HCT116 (cell line): ENCODE measurements around the gene LTC4S. TPM values are rescaled to one million over a fixed set of nuclear protein-coding genes. Genes with fewer than 3 reads are reported as not detected.

Source experiments
- ATAC-seq: fragments of 200-7000 bp; cut with Tn5 transposase; 2 replicates; pipeline ENCODE4 v1.9.1; 2020; ENCODE audit warnings: mild to moderate bottlenecking, moderate library complexity
- BruUV-seq: library from RNA; stranded (reverse); fragments of 400-500 nt; replicated peaks from 2 replicates; lab custom pipeline; 2021; lab: Mats Ljungman, UMichigan
- CTCF ChIA-PET: fragments of 300-600 bp; sonication (Branson Sonifier 250); formaldehyde crosslinking; loops from one replicate; lab custom pipeline; 2021; ENCODE audit warnings: antibody characterized with exemption; lab: Charles Lee
- POLR2A ChIA-PET: fragments of 300-600, 350-600 bp; sonication (Branson Sonifier 250); formaldehyde crosslinking; loops from one replicate; lab custom pipeline; 2021; ENCODE audit warnings: antibody characterized with exemption; lab: Charles Lee
- RAD21 ChIA-PET, 2 experiments: fragments of 300-600 bp; sonication (Branson Sonifier 250); formaldehyde crosslinking; loops; one replicate each; lab custom pipeline; 2023; ENCODE audit warnings: low total read pairs in 2 of 2; ENCODE audit not compliant: uncharacterized antibody in 2 of 2, unreplicated experiment in 2 of 2, low non-redundant PET in 1 of 2; lab: Charles Lee
- DNase-seq: peaks from one replicate; pipeline ENCODE4 v3.0.0-alpha.2; 2010; ENCODE audit warnings: low read depth, low spot score
- H2AFZ ChIP-seq: fragments of 200-600 bp; shearing (Covaris generic), sonication (generic); 2 replicates; pipeline ENCODE4 v1.6.1; 2017; ENCODE audit warnings: low read depth, mixed run types, mixed read lengths, antibody characterized with exemption, low read length; ENCODE audit not compliant: poor library complexity, severe bottlenecking
- H3K27ac ChIP-seq: 2 replicates; pipeline ENCODE4 v1.5.1; 2012; ENCODE audit warnings: low read depth, low read length
- H3K27me3 ChIP-seq: fragments of 200-600 bp; sonication (generic); 2 replicates; pipeline ENCODE4 v1.6.1; 2016; ENCODE audit warnings: mixed run types, low read length, mixed read lengths; ENCODE audit not compliant: insufficient read depth
- H3K36me3 ChIP-seq, 2 experiments: fragments of 200-500 bp in 1 of 2; fragments of 200-600 bp in 1 of 2; sonication (Bioruptor generic) in 1 of 2; sonication (generic) in 1 of 2; 2 replicates each; pipeline versions ENCODE4 v1.5.1 to v1.6.1; 2014 to 2016; ENCODE audit warnings: low read length in 2 of 2, inconsistent platforms in 1 of 2, mixed read lengths in 1 of 2, mixed run types in 1 of 2; ENCODE audit not compliant: insufficient read depth in 2 of 2, control insufficient read depth in 1 of 2
- H3K4me1 ChIP-seq, 2 experiments: fragments of 200-600 bp in 1 of 2; sonication (generic) in 1 of 2; 2 replicates each; pipeline versions ENCODE4 v1.5.1 to v1.6.1; 2012 to 2017; ENCODE audit warnings: low read length in 2 of 2, inconsistent platforms in 1 of 2, mild to moderate bottlenecking in 1 of 2, mixed read lengths in 1 of 2, mixed run types in 1 of 2, moderate library complexity in 1 of 2; ENCODE audit not compliant: insufficient read depth in 2 of 2, control insufficient read depth in 1 of 2
- H3K4me2 ChIP-seq: fragments of 200-600 bp; sonication (generic); 2 replicates; pipeline ENCODE4 v1.6.1; 2017; ENCODE audit warnings: mixed run types, low read length, mixed read lengths
- H3K4me3 ChIP-seq, 2 experiments: fragments of 200-600 bp in 1 of 2; sonication (generic) in 1 of 2; replicated peaks in 1 of 2; 2 replicates each; pipeline ENCODE4 v1.5.1; 2011 to 2016; ENCODE audit warnings: low read length in 2 of 2, control low read depth in 1 of 2, low read depth in 1 of 2, mild to moderate bottlenecking in 1 of 2, mixed read lengths in 1 of 2, mixed run types in 1 of 2
- H3K79me2 ChIP-seq: fragments of 200-600 bp; sonication (generic); 2 replicates; pipeline ENCODE4 v1.6.1; 2017; ENCODE audit warnings: mild to moderate bottlenecking, mixed run types, low read length, moderate library complexity, mixed read lengths; ENCODE audit not compliant: insufficient read depth
- H3K9ac ChIP-seq: fragments of 200-600 bp; sonication (generic); 2 replicates; pipeline ENCODE4 v1.6.1; 2016; ENCODE audit warnings: low read length, mixed read lengths
- H3K9me2 ChIP-seq: fragments of 200-600 bp; sonication (generic), shearing (Covaris generic); 2 replicates; pipeline ENCODE4 v1.6.1; 2017; ENCODE audit warnings: mixed run types, mild to moderate bottlenecking, moderate library complexity; ENCODE audit not compliant: insufficient read depth
- H3K9me3 ChIP-seq, 2 experiments: fragments of 200-500 bp in 1 of 2; fragments of 200-600 bp in 1 of 2; sonication (Bioruptor generic) in 1 of 2; sonication (generic) in 1 of 2; 2 replicates each; pipeline ENCODE4 v1.6.1; 2014 to 2017; ENCODE audit warnings: low read length in 2 of 2, mixed read lengths in 2 of 2, inconsistent platforms in 1 of 2, low read depth in 1 of 2, mild to moderate bottlenecking in 1 of 2, mixed run types in 1 of 2, moderate library complexity in 1 of 2; ENCODE audit not compliant: control insufficient read depth in 1 of 2, insufficient read depth in 1 of 2
- H4K20me1 ChIP-seq: fragments of 200-600 bp; sonication (generic), shearing (Covaris generic); 2 replicates; pipeline ENCODE4 v1.6.1; 2017; ENCODE audit warnings: mixed run types, mild to moderate bottlenecking, moderate library complexity; ENCODE audit not compliant: insufficient read depth
- ATF3 ChIP-seq: IDR thresholded peaks from 2 replicates; pipeline ENCODE4 v1.6.1; 2012
- CBX3 ChIP-seq: IDR thresholded peaks from 2 replicates; pipeline ENCODE4 v1.6.1; 2012; ENCODE audit warnings: low read depth
- CEBPB ChIP-seq: IDR thresholded peaks from 2 replicates; pipeline ENCODE4 v1.6.1; 2012; ENCODE audit warnings: low read depth
- EGR1 ChIP-seq: IDR thresholded peaks from 2 replicates; pipeline ENCODE4 v1.6.1; 2012; ENCODE audit warnings: low read depth
- EZH2 ChIP-seq: fragments of 200-600 bp; sonication (generic); IDR thresholded peaks from 2 replicates; pipeline ENCODE4 v1.6.1; 2017; ENCODE audit warnings: antibody characterized with exemption, mixed run types
- EZH2phosphoT487 ChIP-seq: fragments of 200-600 bp; IDR thresholded peaks from 2 replicates; pipeline ENCODE4 v1.6.1; 2018; ENCODE audit warnings: antibody characterized with exemption, borderline replicate concordance
- FOSL1 ChIP-seq: IDR thresholded peaks from 2 replicates; pipeline ENCODE4 v1.6.1; 2012; ENCODE audit warnings: low read depth
- MAX ChIP-seq: IDR thresholded peaks from 2 replicates; pipeline ENCODE4 v1.6.1; 2012
- POLR2A ChIP-seq: IDR thresholded peaks from 2 replicates; pipeline ENCODE4 v1.7.0; 2011; ENCODE audit warnings: borderline replicate concordance; ENCODE audit not compliant: insufficient read depth, insufficient read length; ENCODE audit errors: extremely low read depth
- RAD21 ChIP-seq: IDR thresholded peaks from 2 replicates; pipeline ENCODE4 v1.6.1; 2012; ENCODE audit warnings: low read depth, mild to moderate bottlenecking
- REST ChIP-seq: IDR thresholded peaks from 2 replicates; pipeline ENCODE4 v1.6.1; 2012; ENCODE audit warnings: low read depth
- TCF7L2 ChIP-seq: IDR thresholded peaks from 2 replicates; pipeline ENCODE4 v1.7.0; 2011; ENCODE audit warnings: borderline replicate concordance, inconsistent platforms; ENCODE audit not compliant: insufficient read depth, insufficient read length; ENCODE audit errors: extremely low read depth
- ZBTB33 ChIP-seq: IDR thresholded peaks from 2 replicates; pipeline ENCODE4 v1.6.1; 2011; ENCODE audit warnings: mild to moderate bottlenecking, low read length, moderate library complexity; ENCODE audit not compliant: insufficient replicate concordance; ENCODE audit errors: extremely low read depth
- ZFX ChIP-seq: fragments of 450-650 bp; IDR thresholded peaks from 2 replicates; pipeline ENCODE4 v1.6.1; 2017
- intact Hi-C: fragments of 100-400 bp; cut with micrococcal nuclease; formaldehyde crosslinking; loops from 2 replicates; pipeline ENCODE4 v1.10.0; 2022
- total RNA-seq: library from RNA; stranded (reverse); gene quantifications from one replicate; pipeline ENCODE4 v1.2.1, GENCODE V29; 2021; ENCODE audit not compliant: unreplicated experiment

The LTC4S gene
- total RNA-seq, 1 experiment from 2014 or later = 5.0 TPM

GRCh38 chr5:179746872-179747271 is 46.9 kb upstream of the LTC4S start:
- Histone ChIP-seq H3K9me3 (no peaks in the 10 kb centered on the region), H3K9ac (no peak overlapping the region), H3K36me3 (no peaks in the 10 kb centered on the region; a peak in 2 of 4 replicates), H4K20me1 (0 out of 2 replicates have a peak, but pooled peaks cover 10% of the 10 kb centered on the region), H3K4me3 (no peak overlapping the region), H3K4me2 (no peak overlapping the region), H3K79me2 (peaks cover 80% of the 10 kb centered on the region), H3K27me3 (no peaks in the 10 kb centered on the region), H3K4me1 (no peaks in the 10 kb centered on the region), H3K9me2 (no peaks in the 10 kb centered on the region), H2AFZ (no peak overlapping the region), H3K27ac (no peak overlapping the region)
- ChIA-PET CTCF (no interaction called here), POLR2A (no interaction called here), RAD21 (no interaction called here)
- no peak for TF ChIP-seq EZH2phosphoT487
- TF ChIP-seq EZH2 = no peak
- no peak for TF ChIP-seq POLR2A
- TF ChIP-seq CEBPB = no peak
- ATAC-seq (no peak), DNase-seq (no peak)
- BruUV-seq = no TSS peak
- intact Hi-C loops = no loop called here

- TF ChIP-seq EZH2phosphoT487 (no peak), REST (no peak), EGR1 (no peak), ZBTB33 (no peak), FOSL1 (no peak), ATF3 (no peak), MAX (no peak), POLR2A (no peak), TCF7L2 (no peak), ZFX (no peak), RAD21 (no peak), CBX3 (no peak)
- POLR2A ChIA-PET = no interaction called here
- BruUV-seq = no TSS peak
- Histone ChIP-seq H3K4me3 (no peak overlapping the region), H3K9me2 (no peaks in the 10 kb centered on the region), H3K27me3 (no peaks in the 10 kb centered on the region), H2AFZ (no peak overlapping the region), H3K79me2 (peaks cover 78% of the 10 kb centered on the region), H3K4me2 (no peak overlapping the region), H3K27ac (no peak overlapping the region), H3K36me3 (no peaks in the 10 kb centered on the region; a peak in 2 of 4 replicates), H4K20me1 (0 out of 2 replicates have a peak, but pooled peaks cover 10% of the 10 kb centered on the region), H3K9me3 (no peaks in the 10 kb centered on the region), H3K4me1 (no peaks in the 10 kb centered on the region), H3K9ac (no peak overlapping the region)
- CTCF ChIA-PET = no interaction called here
- RAD21 ChIA-PET = no interaction called here
- ATAC-seq (no peak), DNase-seq (no peak)
- intact Hi-C loops = no loop called here
Measured at GRCh38 chr5:179747811-179748210, 46.0 kb upstream of the LTC4S start.
